IMR-90 (cell line): ENCODE results near the gene STX11.

ENCODE experiments used
- MAFK ChIP-seq: IDR thresholded peaks from 2 replicates; pipeline ENCODE4 v1.6.1; 2012; ENCODE audit warnings: low read depth, low read length, improper control_type of control experiment
- MXI1 ChIP-seq: IDR thresholded peaks from 2 replicates; pipeline ENCODE4 v1.6.1; 2012; ENCODE audit warnings: low read depth, mild to moderate bottlenecking, low read length, moderate library complexity, borderline replicate concordance
- POLR2A ChIP-seq: IDR thresholded peaks from 2 replicates; pipeline ENCODE4 v1.6.1; 2012; ENCODE audit warnings: mild to moderate bottlenecking, low read depth, low read length
- RAD21 ChIP-seq: IDR thresholded peaks from 2 replicates; pipeline ENCODE4 v1.6.1; 2012; ENCODE audit warnings: low read length, improper control_type of control experiment
- TF ChIP-seq, protein P1 (sequence below): conservative IDR thresholded peaks from 2 replicates; pipeline ENCODE4 v1.5.1; 2012; ENCODE audit warnings: mild to moderate bottlenecking, low read depth, low read length, improper control_type of control experiment

DNA sequence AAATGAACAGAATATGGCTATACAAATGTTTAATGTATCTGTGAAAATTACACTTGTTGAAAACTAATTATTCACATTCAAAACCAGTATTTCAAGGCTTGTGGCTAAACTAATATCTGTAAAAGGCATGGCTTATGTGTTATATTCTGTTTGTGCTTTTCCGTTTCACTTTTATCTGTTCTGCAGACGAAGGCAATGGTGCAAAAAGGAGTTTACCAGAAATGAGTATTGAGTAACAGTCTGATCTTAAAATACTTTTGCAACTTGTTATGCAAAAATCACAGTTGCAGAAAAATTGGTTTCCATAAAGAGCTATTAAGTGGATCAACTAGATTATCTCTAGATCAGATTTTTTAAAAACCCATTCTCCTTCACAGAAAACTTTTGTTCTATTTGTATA lies 9.4 kb upstream of the STX11 start:
- TF ChIP-seq, protein P1, sequence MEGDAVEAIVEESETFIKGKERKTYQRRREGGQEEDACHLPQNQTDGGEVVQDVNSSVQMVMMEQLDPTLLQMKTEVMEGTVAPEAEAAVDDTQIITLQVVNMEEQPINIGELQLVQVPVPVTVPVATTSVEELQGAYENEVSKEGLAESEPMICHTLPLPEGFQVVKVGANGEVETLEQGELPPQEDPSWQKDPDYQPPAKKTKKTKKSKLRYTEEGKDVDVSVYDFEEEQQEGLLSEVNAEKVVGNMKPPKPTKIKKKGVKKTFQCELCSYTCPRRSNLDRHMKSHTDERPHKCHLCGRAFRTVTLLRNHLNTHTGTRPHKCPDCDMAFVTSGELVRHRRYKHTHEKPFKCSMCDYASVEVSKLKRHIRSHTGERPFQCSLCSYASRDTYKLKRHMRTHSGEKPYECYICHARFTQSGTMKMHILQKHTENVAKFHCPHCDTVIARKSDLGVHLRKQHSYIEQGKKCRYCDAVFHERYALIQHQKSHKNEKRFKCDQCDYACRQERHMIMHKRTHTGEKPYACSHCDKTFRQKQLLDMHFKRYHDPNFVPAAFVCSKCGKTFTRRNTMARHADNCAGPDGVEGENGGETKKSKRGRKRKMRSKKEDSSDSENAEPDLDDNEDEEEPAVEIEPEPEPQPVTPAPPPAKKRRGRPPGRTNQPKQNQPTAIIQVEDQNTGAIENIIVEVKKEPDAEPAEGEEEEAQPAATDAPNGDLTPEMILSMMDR = no peak
- TF ChIP-seq RAD21 = no peak
- no peak for TF ChIP-seq POLR2A
- TF ChIP-seq MXI1 = no peak
- TF ChIP-seq MAFK = no peak
